ENCODE measurements around the gene OVAAL.

OVAAL gene

DNA sequence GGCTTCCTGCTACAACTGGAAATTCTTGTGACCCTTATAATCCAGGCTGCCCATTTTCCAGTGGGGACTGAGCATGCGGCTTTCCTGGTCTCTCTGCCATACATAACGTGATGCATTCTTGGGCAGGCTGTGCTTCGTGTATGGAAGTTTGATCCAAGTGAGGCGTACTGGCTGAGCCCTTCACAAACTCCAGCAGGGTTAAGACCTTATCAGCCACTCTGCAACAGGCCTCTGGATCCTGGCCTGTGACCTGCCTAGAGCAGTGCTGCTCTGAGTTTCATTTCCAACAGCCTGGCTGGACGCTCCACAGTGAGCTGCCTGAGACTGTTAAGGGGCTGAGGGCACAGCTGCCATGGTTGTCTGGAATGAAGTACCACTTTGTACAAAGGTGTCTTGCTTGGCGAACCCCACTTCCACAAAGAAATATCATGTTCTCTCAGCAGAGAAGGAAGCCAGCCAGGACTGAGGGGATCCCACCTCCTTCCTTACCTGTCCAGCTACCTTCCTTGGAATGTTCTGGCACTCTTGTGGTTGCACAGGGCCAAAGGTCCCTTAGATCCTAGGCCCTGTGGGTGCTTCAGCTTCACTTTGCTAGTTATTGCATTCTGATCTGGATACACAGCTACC lies 44.6 kb downstream of the OVAAL start:
- TF ChIP-seq, protein P1, sequence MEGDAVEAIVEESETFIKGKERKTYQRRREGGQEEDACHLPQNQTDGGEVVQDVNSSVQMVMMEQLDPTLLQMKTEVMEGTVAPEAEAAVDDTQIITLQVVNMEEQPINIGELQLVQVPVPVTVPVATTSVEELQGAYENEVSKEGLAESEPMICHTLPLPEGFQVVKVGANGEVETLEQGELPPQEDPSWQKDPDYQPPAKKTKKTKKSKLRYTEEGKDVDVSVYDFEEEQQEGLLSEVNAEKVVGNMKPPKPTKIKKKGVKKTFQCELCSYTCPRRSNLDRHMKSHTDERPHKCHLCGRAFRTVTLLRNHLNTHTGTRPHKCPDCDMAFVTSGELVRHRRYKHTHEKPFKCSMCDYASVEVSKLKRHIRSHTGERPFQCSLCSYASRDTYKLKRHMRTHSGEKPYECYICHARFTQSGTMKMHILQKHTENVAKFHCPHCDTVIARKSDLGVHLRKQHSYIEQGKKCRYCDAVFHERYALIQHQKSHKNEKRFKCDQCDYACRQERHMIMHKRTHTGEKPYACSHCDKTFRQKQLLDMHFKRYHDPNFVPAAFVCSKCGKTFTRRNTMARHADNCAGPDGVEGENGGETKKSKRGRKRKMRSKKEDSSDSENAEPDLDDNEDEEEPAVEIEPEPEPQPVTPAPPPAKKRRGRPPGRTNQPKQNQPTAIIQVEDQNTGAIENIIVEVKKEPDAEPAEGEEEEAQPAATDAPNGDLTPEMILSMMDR (IDR thresholded peaks at IDR 0.05; ENCODE audit: low read depth, low read length), result no peak
- no peak overlapping the region for H3K4me3 ChIP-seq (ENCODE audit: low read depth, low read length)
- H3K27me3 ChIP-seq (ENCODE audit: insufficient read depth, low read depth, severe bottlenecking), result no peaks in the 10 kb centered on the region
- no peak for DNase-seq
- no peaks in the 10 kb centered on the region for H3K9me3 ChIP-seq (ENCODE audit: severe bottlenecking)
- no peaks in the 10 kb centered on the region for H3K36me3 ChIP-seq
- no peak overlapping the region for H3K27ac ChIP-seq

DNA sequence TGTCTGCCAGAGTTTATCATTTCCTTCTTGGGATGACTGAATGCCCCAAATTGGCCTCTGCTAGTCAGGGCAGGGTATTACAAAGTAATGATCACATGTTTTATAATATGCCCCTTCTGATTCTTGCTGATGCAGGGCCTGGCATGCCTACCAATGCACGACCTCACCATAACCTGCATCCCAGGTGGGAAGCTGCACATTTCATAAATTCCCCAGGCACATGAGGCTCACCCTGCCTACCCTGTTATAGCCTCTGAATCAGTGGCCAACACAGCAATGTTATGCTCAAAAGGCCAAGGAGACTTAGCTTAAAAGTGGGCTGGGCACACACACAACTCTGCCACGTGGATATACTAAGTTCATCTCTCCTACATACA lies 45.1 kb downstream of the OVAAL start:
- H3K36me3 ChIP-seq, result no peaks in the 10 kb centered on the region
- H3K4me3 ChIP-seq (ENCODE audit: low read depth, low read length), result no peak overlapping the region
- no peaks in the 10 kb centered on the region for H3K27me3 ChIP-seq (ENCODE audit: insufficient read depth, low read depth, severe bottlenecking)
- DNase-seq, result no peak
- no peaks in the 10 kb centered on the region for H3K9me3 ChIP-seq (ENCODE audit: severe bottlenecking)
- H3K27ac ChIP-seq, result no peak overlapping the region
- TF ChIP-seq, protein P1 (IDR thresholded peaks at IDR 0.05; ENCODE audit: low read depth, low read length), result no peak

GRCh38 chr1:180606155-180606554 lies 47.4 kb downstream of the OVAAL start:
- Histone ChIP-seq H3K4me3 (ENCODE audit: low read depth, low read length) (no peak overlapping the region), H3K27ac (no peak overlapping the region), H3K27me3 (ENCODE audit: insufficient read depth, low read depth, severe bottlenecking) (no peaks in the 10 kb centered on the region), H3K36me3 (no peaks in the 10 kb centered on the region), H3K9me3 (ENCODE audit: severe bottlenecking) (no peaks in the 10 kb centered on the region)
- no peak for DNase-seq
- TF ChIP-seq, protein P1 (IDR thresholded peaks at IDR 0.05; ENCODE audit: low read depth, low read length), result no peak

DNA sequence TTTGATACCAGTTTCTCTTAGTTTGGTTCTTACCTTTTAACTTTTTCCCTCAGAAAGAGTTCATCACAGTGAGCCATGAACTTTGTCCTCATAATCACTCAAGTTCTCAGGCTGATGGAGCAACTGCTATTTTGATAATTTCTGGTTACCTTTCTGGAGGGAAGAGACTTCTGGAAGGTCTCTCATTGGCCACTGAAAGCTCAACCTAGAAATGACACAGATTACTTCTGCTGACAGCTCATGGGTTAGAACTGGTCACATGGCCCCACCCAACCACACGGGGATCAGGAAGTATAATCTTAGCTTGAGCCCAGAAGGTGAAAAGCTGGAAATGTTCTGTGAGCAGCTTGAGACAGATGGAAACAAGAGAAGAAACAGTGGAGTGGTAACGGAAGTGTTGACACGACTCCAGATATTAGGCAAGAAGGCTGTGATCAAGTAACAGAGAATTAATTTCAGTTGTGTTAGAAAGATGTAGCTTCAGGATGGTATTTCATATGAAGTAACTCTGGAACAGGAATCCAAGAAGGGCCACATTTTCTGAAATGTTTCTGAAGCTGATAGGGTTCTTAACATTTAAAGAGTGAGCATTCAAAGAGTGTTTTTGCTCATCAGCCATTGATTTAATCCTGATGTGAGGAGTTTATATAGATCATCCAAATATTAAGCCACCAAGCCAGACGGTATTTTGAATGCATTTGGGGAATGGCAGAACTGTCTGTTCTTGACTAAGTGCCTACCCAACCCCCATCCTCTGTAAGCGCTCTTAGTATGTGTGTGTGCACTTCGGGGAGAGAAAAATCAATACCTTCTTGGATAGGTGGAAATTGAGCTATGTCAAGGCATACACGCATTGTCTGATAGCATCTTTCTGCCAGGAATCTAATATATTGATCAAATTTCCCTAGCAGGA lies 51.1 kb downstream of the OVAAL start:
- TF ChIP-seq, protein P1 (IDR thresholded peaks at IDR 0.05; ENCODE audit: low read depth, low read length), result no peak
- Histone ChIP-seq H3K27me3 (ENCODE audit: insufficient read depth, low read depth, severe bottlenecking) (no peaks in the 10 kb centered on the region), H3K36me3 (no peaks in the 10 kb centered on the region), H3K27ac (0 out of 2 replicates have a peak overlapping the region, but pooled peaks have one; percentile 25), H3K4me3 (ENCODE audit: low read depth, low read length) (no peak overlapping the region), H3K9me3 (ENCODE audit: severe bottlenecking) (no peaks in the 10 kb centered on the region)
- peak; percentile 62 for DNase-seq

DNA sequence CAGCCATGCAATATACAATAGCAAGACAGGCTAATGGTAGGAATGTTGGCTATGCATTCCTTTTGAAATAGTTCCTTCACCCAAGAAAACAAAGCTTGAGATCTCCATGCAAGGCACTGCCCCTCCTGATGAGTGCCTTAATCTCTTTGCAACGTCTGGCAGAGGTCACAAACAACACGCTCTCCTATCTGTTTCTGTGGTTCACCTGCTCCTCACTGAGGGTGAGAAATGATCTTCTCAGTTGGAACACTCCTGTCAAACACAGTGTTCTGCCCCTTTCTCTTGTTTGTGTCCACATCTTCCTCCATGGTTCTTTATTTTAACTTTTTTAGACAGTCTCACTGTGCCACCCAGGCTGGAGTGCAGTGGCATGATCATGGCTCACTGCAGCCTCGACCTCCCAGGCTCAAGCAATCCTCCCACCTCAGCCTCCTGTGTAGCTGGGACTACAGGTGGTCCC lies 51.8 kb downstream of the OVAAL start:
- TF ChIP-seq, protein P1 (IDR thresholded peaks at IDR 0.05; ENCODE audit: low read depth, low read length), result no peak
- Histone ChIP-seq H3K36me3 (no peaks in the 10 kb centered on the region), H3K9me3 (ENCODE audit: severe bottlenecking) (no peaks in the 10 kb centered on the region), H3K27ac (no peak overlapping the region), H3K27me3 (ENCODE audit: insufficient read depth, low read depth, severe bottlenecking) (no peaks in the 10 kb centered on the region), H3K4me3 (ENCODE audit: low read depth, low read length) (no peak overlapping the region)
- no peak for DNase-seq

Data from WERI-Rb-1 (cell line).